Thyroid gland (tissue), 4 donors: ENCODE data around the gene IL17RD.
A peak's percentile ranks its signal among the peaks of the same experiment; 100 is the strongest.

ENCODE experiments used
- CTCF ChIP-seq, 6 experiments: fragments of 200-600 bp in 3 of 6; fragments of 450-650 bp in 3 of 6; sonication (generic) in 3 of 6; IDR thresholded peaks; one replicate each; pipeline ENCODE4 v1.5.1; 2016 to 2019; ENCODE audit warnings: antibody characterized with exemption in 6 of 6, mild to moderate bottlenecking in 2 of 6, inconsistent platforms in 1 of 6, moderate library complexity in 1 of 6
- POLR2A ChIP-seq, 2 donors: fragments of 450-650 bp; IDR thresholded peaks; one replicate each; pipeline ENCODE4 v1.6.1; 2017; ENCODE audit warnings: antibody characterized with exemption in 2 of 2, mild to moderate bottlenecking in 2 of 2, moderate library complexity in 1 of 2

- TF ChIP-seq POLR2A (IDR thresholded peaks at IDR 0.05) (no peak), CTCF (IDR thresholded peaks at IDR 0.05) (peak; percentile 62 to 93 (median 82))
These were observed 65.0 kb downstream of the IL17RD start for GRCh38 chr3:57100046-57100695.
